GM23248 (cell line): ENCODE measurements around the gene CLEC3B.

Experiments
- EZH2 ChIP-seq: fragments of 200-600 bp; sonication (generic); IDR thresholded peaks from 2 replicates; pipeline ENCODE4 v1.6.1; 2018; ENCODE audit warnings: antibody characterized with exemption, mild to moderate bottlenecking; ENCODE audit not compliant: insufficient read depth, poor library complexity, severe bottlenecking
- EZH2phosphoT487 ChIP-seq: fragments of 200-600 bp; sonication (generic); IDR thresholded peaks from 2 replicates; pipeline ENCODE4 v1.6.1; 2018; ENCODE audit warnings: antibody characterized with exemption, moderate library complexity, mild to moderate bottlenecking, low read depth; ENCODE audit not compliant: insufficient read depth

DNA sequence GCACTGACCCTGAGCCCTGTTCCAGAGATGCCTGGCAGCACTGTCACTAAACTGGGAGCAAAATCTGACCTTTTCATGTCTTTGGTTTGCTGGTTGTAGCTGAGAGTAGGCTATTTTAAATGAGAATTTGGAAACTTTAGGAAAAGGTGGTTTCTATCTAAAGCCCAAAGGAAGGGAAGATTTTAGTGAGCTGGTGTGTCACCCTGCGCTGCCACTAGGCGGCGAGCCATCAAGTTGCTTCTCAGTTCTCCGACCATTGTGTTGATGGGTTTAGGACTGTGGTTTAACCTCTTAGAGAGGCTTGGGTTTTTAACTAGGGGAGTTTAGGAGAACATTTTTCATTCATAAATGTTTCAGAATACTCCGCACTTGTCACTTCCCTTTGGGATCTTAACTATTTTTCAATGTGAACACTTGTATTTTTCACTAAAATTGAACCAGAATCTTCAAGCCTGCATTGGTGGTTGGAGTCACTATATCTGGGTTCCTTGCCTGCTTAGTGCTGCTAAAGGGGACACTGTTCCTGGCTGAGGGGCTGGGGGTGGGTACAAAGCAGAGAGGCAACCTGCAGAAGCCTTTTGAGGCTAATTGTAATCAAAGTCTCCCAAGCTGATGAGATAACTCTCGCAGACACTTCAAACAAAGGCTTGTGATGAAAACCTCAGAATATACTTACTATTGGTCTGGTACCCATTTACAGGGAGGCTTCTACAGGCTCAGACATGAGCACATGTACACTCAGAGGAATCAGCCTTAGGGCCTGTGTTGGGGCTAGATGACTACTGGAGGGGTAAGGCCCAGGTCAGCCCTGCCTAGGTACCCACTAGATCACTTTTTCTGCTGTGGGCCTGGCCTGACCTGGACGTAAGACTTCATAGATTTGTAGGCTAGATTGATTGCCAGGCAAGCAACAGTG lies 33.3 kb upstream of the CLEC3B start:
- TF ChIP-seq EZH2 (no peak), EZH2phosphoT487 (no peak)
